ENCODE data around the gene FAM241A. TPM values are rescaled to one million over a fixed set of nuclear protein-coding genes. Genes with fewer than 3 reads are reported as not detected.
A peak's percentile ranks its signal among the peaks of the same experiment; 100 is the strongest.

The FAM241A gene
- total and polyA plus RNA-seq, 8 donors = 0.58 to 8.4 (median 3.1) TPM; not detected in 1

DNA sequence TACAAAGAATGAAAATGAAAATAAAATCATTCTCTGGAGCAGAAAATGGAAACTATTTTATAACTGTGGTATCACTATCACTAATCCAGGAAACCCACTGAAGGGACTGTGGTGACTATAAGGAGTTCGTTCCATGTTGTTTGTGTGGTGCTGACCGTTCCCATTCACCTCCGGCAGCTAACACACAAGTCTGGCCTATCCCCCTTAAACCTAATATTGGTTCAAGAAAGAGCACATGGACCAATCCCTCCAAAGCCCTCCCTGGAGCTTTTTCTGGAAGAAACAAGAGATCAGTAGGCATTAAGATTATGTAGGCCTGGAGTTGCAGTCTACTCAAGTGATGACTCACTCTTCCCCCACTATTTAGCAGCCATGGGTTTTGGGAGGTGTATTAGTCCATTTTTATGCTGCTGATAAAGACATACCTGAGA lies 25.9 kb upstream of the FAM241A start:
- no peaks in the 10 kb centered on the region for H3K27me3 ChIP-seq
- H3K9me3 ChIP-seq = no peaks in the 10 kb centered on the region
- TF ChIP-seq, protein P1, sequence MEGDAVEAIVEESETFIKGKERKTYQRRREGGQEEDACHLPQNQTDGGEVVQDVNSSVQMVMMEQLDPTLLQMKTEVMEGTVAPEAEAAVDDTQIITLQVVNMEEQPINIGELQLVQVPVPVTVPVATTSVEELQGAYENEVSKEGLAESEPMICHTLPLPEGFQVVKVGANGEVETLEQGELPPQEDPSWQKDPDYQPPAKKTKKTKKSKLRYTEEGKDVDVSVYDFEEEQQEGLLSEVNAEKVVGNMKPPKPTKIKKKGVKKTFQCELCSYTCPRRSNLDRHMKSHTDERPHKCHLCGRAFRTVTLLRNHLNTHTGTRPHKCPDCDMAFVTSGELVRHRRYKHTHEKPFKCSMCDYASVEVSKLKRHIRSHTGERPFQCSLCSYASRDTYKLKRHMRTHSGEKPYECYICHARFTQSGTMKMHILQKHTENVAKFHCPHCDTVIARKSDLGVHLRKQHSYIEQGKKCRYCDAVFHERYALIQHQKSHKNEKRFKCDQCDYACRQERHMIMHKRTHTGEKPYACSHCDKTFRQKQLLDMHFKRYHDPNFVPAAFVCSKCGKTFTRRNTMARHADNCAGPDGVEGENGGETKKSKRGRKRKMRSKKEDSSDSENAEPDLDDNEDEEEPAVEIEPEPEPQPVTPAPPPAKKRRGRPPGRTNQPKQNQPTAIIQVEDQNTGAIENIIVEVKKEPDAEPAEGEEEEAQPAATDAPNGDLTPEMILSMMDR (IDR thresholded peaks at IDR 0.05) = no peak
- TF ChIP-seq POLR2AphosphoS5 (IDR thresholded peaks at IDR 0.05) = no peak
- TF ChIP-seq EP300 (IDR thresholded peaks at IDR 0.05) = no peak
- no peak for TF ChIP-seq POLR2A (IDR thresholded peaks at IDR 0.05)
- DNase-seq = no peak
- WGBS, 5 donors = 77 to 96% (median 81%) methylated on average over 3 of the region's 3 CpGs
- no peak overlapping the region for H3K4me3 ChIP-seq
- intact Hi-C loops (cut with DNase I; ENCODE audit: low total_unique reads) = no loop called here
- H3K27ac ChIP-seq = peak overlapping the region in 1 of 5 donors; percentile 30
- H3K36me3 ChIP-seq = no peaks in the 10 kb centered on the region
- H3K4me1 ChIP-seq = peaks cover 0 to 4% (median 0%) of the 10 kb centered on the region in 4 donors

DNA sequence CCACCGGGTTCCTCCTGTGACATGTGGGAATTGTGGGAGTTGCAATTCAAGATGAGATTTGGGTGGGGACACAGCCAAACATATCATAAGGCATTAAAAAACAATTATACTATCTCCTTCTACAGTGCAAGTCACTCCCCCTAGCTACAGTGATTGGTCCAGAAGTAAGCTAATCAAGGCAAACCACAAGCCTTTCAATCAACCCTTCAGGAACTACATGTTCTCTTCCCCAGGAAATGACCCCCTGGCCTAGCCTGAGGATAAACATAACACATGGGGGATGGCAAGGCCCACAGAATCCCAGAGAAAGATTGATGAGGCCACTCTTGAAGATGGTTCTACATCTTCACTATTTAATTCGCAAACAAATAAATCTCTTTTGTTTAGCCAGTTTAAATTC lies 25.2 kb upstream of the FAM241A start:
- Histone ChIP-seq H3K27ac (no peak overlapping the region), H3K36me3 (no peaks in the 10 kb centered on the region), H3K27me3 (no peaks in the 10 kb centered on the region), H3K4me3 (no peak overlapping the region), H3K9me3 (no peaks in the 10 kb centered on the region), H3K4me1 (no peaks in the 10 kb centered on the region)
- DNase-seq = no peak
- TF ChIP-seq POLR2A (IDR thresholded peaks at IDR 0.05) = no peak
- no peak for TF ChIP-seq EP300 (IDR thresholded peaks at IDR 0.05)
- TF ChIP-seq, protein P1 (IDR thresholded peaks at IDR 0.05) = no peak
- no peak for TF ChIP-seq POLR2AphosphoS5 (IDR thresholded peaks at IDR 0.05)
- WGBS, 5 donors = 81 to 97% (median 95%) methylated on average over 2 of the region's 2 CpGs
- intact Hi-C loops (cut with DNase I; ENCODE audit: low total_unique reads) = no loop called here

DNA sequence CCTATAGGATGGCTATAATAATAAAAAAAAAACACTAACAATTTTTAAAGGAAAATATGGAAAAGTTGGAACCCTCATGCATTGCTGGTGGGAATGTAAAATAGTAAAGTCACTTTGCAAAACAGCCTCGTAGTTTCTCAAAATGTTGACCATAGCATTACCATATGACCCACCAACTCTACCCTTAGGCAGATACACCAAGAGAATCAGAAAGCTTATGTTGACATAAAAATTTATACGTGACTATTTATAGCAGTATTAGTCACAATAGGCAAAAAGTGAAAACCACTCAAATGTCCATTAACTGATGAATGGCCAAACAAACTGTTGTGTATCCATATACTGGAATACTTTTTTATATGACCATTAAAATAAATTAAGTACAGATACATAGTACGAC lies 19.8 kb upstream of the FAM241A start:
- Histone ChIP-seq H3K27ac (no peak overlapping the region), H3K4me1 (peaks cover 0 to 4% (median 0%) of the 10 kb centered on the region in 4 donors), H3K27me3 (no peaks in the 10 kb centered on the region), H3K4me3 (no peak overlapping the region), H3K9me3 (no peaks in the 10 kb centered on the region), H3K36me3 (no peaks in the 10 kb centered on the region)
- DNase-seq = no peak
- WGBS, 5 donors = 74 to 81% (median 80%) methylated on average over 3 of the region's 3 CpGs
- TF ChIP-seq POLR2AphosphoS5 (IDR thresholded peaks at IDR 0.05) (no peak), EP300 (IDR thresholded peaks at IDR 0.05) (no peak), POLR2A (IDR thresholded peaks at IDR 0.05) (no peak)
- TF ChIP-seq, protein P1 (IDR thresholded peaks at IDR 0.05) = no peak
- intact Hi-C loops (cut with DNase I; ENCODE audit: low total_unique reads) = no loop called here

DNA sequence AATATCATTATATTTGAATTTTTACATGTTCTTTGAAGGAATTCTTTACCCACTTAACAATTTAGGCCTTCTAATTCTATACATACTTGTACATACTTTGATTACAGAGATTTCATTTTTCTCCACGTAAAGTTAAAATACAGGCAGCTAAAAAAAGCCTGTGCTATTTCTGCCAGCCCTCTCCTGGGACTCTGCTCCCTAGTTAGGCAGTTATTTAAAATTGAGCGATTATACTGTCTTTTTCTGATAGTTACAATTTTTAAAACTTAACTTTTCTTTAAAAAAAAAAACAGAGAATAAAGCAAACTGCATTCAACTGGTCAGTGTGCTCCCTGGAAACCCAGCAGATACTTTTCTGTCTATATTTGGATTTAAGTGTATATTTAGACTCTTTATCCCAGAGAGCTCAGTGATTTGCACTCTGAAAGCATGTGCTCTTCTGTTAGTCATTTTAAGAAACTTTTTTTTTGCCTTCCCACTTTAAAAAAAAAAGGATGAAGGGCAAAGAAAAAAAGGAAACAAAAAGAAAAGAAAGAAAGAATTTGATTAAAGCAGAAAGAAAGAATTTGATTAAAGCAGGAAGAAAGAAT lies 18.1 kb upstream of the FAM241A start:
- TF ChIP-seq POLR2A (IDR thresholded peaks at IDR 0.05) (no peak), POLR2AphosphoS5 (IDR thresholded peaks at IDR 0.05) (no peak), EP300 (IDR thresholded peaks at IDR 0.05) (no peak)
- TF ChIP-seq, protein P1 (IDR thresholded peaks at IDR 0.05) = no peak
- no peak overlapping the region for H3K4me3 ChIP-seq
- WGBS, 5 donors = 57 to 79% (median 73%) methylated on average over 2 of the region's 2 CpGs
- H3K27ac ChIP-seq = no peak overlapping the region
- H3K4me1 ChIP-seq = peaks cover 0 to 4% (median 1%) of the 10 kb centered on the region in 4 donors
- no peaks in the 10 kb centered on the region for H3K36me3 ChIP-seq
- no peak for DNase-seq
- intact Hi-C loops (cut with DNase I; ENCODE audit: low total_unique reads) = no loop called here
- H3K27me3 ChIP-seq = no peaks in the 10 kb centered on the region
- no peaks in the 10 kb centered on the region for H3K9me3 ChIP-seq
